AG10803 (cell line): Measurements from ENCODE around the gene OR2A25.

Experiments used
- DNase-seq: peaks from one replicate; pipeline ENCODE4 v3.0.0; 2010; ENCODE audit warnings: low read depth
- H3K4me3 ChIP-seq: 2 replicates; pipeline ENCODE4 v1.5.1; 2011; ENCODE audit warnings: mild to moderate bottlenecking, low read length, control low read depth
- CTCF ChIP-seq: conservative IDR thresholded peaks from 2 replicates; pipeline ENCODE4 v1.5.1; 2011; ENCODE audit warnings: mild to moderate bottlenecking, low read length, control low read depth, inconsistent platforms

Gene OR2A25

GRCh38 chr7:144027974-144028373, 41.6 kb upstream of the OR2A25 start:
- TF ChIP-seq CTCF: no peak
- H3K4me3 ChIP-seq: no peak overlapping the region

GRCh38 chr7:144028547-144028946, 41.1 kb upstream of the OR2A25 start:
- no peak overlapping the region for H3K4me3 ChIP-seq
- no peak for DNase-seq
- TF ChIP-seq CTCF: no peak

More at GRCh38 chr7:144027974-144028373, 41.6 kb upstream of the OR2A25 start:
- DNase-seq: no peak

GRCh38 chr7:144032516-144032915, 37.1 kb upstream of the OR2A25 start:
- TF ChIP-seq CTCF: no peak
- DNase-seq: no peak
- no peak overlapping the region for H3K4me3 ChIP-seq

- no peak overlapping the region for H3K4me3 ChIP-seq
- TF ChIP-seq CTCF: no peak
- no peak for DNase-seq
These were observed 36.5 kb upstream of the OR2A25 start for GRCh38 chr7:144032985-144033709.

GRCh38 chr7:144035385-144035784, 34.2 kb upstream of the OR2A25 start:
- no peak for DNase-seq
- no peak overlapping the region for H3K4me3 ChIP-seq
- TF ChIP-seq CTCF: no peak

GRCh38 chr7:144036302-144036885, 33.2 kb upstream of the OR2A25 start:
- TF ChIP-seq CTCF: no peak
- DNase-seq: no peak
- no peak overlapping the region for H3K4me3 ChIP-seq

- no peak overlapping the region for H3K4me3 ChIP-seq
- TF ChIP-seq CTCF: no peak
These were observed 32.1 kb upstream of the OR2A25 start for GRCh38 chr7:144037414-144038035.

More at GRCh38 chr7:144037414-144038035, 32.1 kb upstream of the OR2A25 start:
- peak; percentile 17 for DNase-seq
